Measurements from ENCODE around the gene ERC2.
"Not testable (repeated sequence)": the region's sequence is repeated elsewhere in the genome, so short reads cannot be mapped to it uniquely, and the experiment has no call there.

Gene ERC2

GRCh38 chr3:55526332-55527030 lies 941.8 kb downstream of the ERC2 start:
- peak; percentile 17 to 33 for DNase-seq

- no peak for DNase-seq
Measured at GRCh38 chr3:55525436-55525835, 942.8 kb downstream of the ERC2 start.

- no peak for DNase-seq
Measured at GRCh38 chr3:55524565-55525244, 943.6 kb downstream of the ERC2 start.

- no peak for DNase-seq
Measured at GRCh38 chr3:55523471-55523870, 944.8 kb downstream of the ERC2 start.

- no peak for DNase-seq
Measured at GRCh38 chr3:55521738-55522421, 946.4 kb downstream of the ERC2 start.

GRCh38 chr3:55521064-55521737 lies 947.1 kb downstream of the ERC2 start:
- no peak for DNase-seq

GRCh38 chr3:55519019-55519418 lies 949.2 kb downstream of the ERC2 start:
- DNase-seq = no peak

GRCh38 chr3:55518451-55518850 lies 949.8 kb downstream of the ERC2 start:
- no peak for DNase-seq

- DNase-seq = no peak
Measured at GRCh38 chr3:55516392-55517030, 951.8 kb downstream of the ERC2 start.

GRCh38 chr3:55515550-55516246 lies 952.6 kb downstream of the ERC2 start:
- no peak for DNase-seq

- no peak for DNase-seq
Measured at GRCh38 chr3:55514962-55515361, 953.3 kb downstream of the ERC2 start.

- DNase-seq = no peak
Measured at GRCh38 chr3:55512571-55513343, 955.5 kb downstream of the ERC2 start.

GRCh38 chr3:55511895-55512570 lies 956.2 kb downstream of the ERC2 start:
- no peak for DNase-seq

- DNase-seq = no peak
Measured at GRCh38 chr3:55508335-55508734, 959.9 kb downstream of the ERC2 start.

GRCh38 chr3:55507808-55508207 lies 960.5 kb downstream of the ERC2 start:
- no peak for DNase-seq

- no peak for DNase-seq
Measured at GRCh38 chr3:55505776-55506175, 962.5 kb downstream of the ERC2 start.

GRCh38 chr3:55505102-55505501 lies 963.2 kb downstream of the ERC2 start:
- DNase-seq = not testable (repeated sequence)

GRCh38 chr3:55501905-55502304 lies 966.4 kb downstream of the ERC2 start:
- DNase-seq = no peak

- DNase-seq = no peak
Measured at GRCh38 chr3:55500555-55501330, 967.5 kb downstream of the ERC2 start.

GRCh38 chr3:55498520-55498919 lies 969.7 kb downstream of the ERC2 start:
- DNase-seq = no peak
